IPS DF 6.9 (cell line): ENCODE results near the gene PLTP.
A peak's percentile ranks its signal among the peaks of the same experiment; 100 is the strongest.

ENCODE experiments used
- DNase-seq: peaks from one replicate; pipeline ENCODE4 v3.0.0-alpha.2; 2013; ENCODE audit warnings: low read depth, low spot score
- H3K27ac ChIP-seq: one replicate; pipeline ENCODE4 v1.5.1; 2013; ENCODE audit warnings: low read length, control low read depth
- H3K27me3 ChIP-seq: 2 replicates; pipeline ENCODE4 v1.6.1; 2013; ENCODE audit warnings: mild to moderate bottlenecking, low read length; ENCODE audit not compliant: control insufficient read depth, insufficient read depth
- H3K36me3 ChIP-seq: 2 replicates; pipeline ENCODE4 v1.6.1; 2013; ENCODE audit warnings: low read length; ENCODE audit not compliant: control insufficient read depth, insufficient read depth
- H3K4me1 ChIP-seq: 2 replicates; pipeline ENCODE4 v1.6.1; 2013; ENCODE audit warnings: low read length; ENCODE audit not compliant: control insufficient read depth, insufficient read depth
- H3K4me3 ChIP-seq: 2 replicates; pipeline ENCODE4 v1.5.1; 2013; ENCODE audit warnings: mild to moderate bottlenecking, low read length
- H3K9me3 ChIP-seq: 2 replicates; pipeline ENCODE4 v1.6.1; 2013; ENCODE audit warnings: low read length, inconsistent platforms; ENCODE audit not compliant: control insufficient read depth, insufficient read depth
- WGBS: extraction: QIAGEN DNeasy Blood & Tissue Kit; methylation state at CpG from one replicate; pipeline ENCODE4 v1.1.7; 2013; ENCODE audit warnings: mixed read lengths, missing lambda C conversion rate; ENCODE audit not compliant: insufficient read length, insufficient coverage; 5-methylcytosine and 5-hydroxymethylcytosine counted together

Gene PLTP

DNA sequence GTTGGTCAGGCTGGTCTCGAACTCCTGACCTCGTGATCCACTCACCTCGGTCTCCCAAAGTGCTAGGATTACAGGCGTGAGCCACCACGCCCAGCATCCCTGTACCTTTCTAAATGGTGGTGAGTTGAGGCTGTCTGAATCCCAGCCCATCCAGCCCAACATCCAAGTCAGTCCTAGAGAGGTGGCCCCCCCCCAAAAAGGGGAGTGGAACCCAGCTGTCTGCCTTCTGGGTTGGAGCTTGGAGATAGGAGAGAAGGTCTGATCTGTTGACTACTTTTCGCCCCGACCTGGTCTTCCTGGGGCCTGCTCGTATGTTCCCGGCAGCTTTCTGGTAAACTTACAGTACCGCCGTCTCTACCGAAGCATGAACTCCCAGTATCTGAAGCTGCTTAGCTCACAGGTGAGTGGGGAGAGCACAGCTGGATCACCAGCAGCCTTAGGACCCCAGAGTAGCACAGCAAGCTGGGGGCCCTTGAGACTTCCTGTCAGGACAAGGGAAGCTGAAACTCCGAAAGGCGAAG lies 15.3 kb downstream of the PLTP start:
- Histone ChIP-seq H3K36me3 (peaks cover 10% of the 10 kb centered on the region; the same call in 1 of the 2 replicates), H3K4me1 (no peaks in the 10 kb centered on the region), H3K9me3 (no peaks in the 10 kb centered on the region), H3K27ac (no peak overlapping the region), H3K27me3 (no peaks in the 10 kb centered on the region), H3K4me3 (no peak overlapping the region)
- no peak for DNase-seq
- WGBS, result no CpG with 5 or more reads among the region's 14 CpGs

DNA sequence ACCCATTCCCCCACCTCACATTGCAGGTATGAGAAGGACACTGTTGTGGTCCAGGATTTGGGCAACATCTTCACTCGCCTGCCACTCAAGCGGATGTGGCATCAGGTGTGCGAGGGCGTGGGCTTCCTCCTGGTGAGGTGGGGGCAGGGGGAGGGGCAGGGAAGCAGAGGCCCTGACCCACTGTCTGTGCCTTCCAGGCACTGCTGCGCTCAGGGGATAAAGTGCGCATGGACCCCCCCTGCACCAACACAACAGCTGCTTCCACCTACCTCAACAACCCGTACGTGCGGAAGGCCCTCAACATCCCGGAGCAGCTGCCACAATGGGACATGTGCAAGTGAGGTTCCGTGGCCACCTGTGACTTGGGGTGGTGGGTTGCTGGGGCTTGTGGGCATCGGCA lies 17.2 kb downstream of the PLTP start:
- no CpG with 5 or more reads among the region's 12 CpGs for WGBS
- H3K36me3 ChIP-seq, result peaks cover 7% of the 10 kb centered on the region; the same call in 1 of the 2 replicates

DNA sequence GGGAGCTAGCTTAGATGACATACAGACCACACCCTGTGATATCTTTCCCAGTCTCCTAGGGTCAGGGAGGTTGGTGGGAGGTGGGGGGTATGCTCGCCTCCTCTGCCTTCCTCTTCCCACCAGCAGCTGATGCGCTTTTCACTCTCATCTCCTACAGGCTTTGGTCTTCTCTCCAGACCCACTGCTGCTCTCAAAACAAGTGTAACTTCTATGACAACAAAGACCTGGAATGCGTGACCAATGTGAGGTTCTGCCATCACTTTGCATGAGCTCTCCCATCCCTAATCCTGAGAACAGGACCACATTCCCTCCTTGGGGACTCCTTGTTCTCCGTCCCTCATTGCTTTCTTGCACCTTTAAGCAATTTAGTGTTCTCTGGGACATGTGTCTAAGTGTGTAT lies 18.1 kb downstream of the PLTP start:
- no peak for DNase-seq
- Histone ChIP-seq H3K4me3 (no peak overlapping the region), H3K27me3 (no peaks in the 10 kb centered on the region), H3K4me1 (no peaks in the 10 kb centered on the region), H3K9me3 (no peaks in the 10 kb centered on the region), H3K27ac (no peak overlapping the region), H3K36me3 (peaks cover 4% of the 10 kb centered on the region; the same call in 1 of the 2 replicates)
- no CpG with 5 or more reads among the region's 4 CpGs for WGBS

More for the DNA sequence above, 17.2 kb downstream of the PLTP start:
- no peak for DNase-seq
- Histone ChIP-seq H3K27ac (no peak overlapping the region), H3K9me3 (no peaks in the 10 kb centered on the region), H3K4me3 (no peak overlapping the region), H3K4me1 (no peaks in the 10 kb centered on the region), H3K27me3 (no peaks in the 10 kb centered on the region)

DNA sequence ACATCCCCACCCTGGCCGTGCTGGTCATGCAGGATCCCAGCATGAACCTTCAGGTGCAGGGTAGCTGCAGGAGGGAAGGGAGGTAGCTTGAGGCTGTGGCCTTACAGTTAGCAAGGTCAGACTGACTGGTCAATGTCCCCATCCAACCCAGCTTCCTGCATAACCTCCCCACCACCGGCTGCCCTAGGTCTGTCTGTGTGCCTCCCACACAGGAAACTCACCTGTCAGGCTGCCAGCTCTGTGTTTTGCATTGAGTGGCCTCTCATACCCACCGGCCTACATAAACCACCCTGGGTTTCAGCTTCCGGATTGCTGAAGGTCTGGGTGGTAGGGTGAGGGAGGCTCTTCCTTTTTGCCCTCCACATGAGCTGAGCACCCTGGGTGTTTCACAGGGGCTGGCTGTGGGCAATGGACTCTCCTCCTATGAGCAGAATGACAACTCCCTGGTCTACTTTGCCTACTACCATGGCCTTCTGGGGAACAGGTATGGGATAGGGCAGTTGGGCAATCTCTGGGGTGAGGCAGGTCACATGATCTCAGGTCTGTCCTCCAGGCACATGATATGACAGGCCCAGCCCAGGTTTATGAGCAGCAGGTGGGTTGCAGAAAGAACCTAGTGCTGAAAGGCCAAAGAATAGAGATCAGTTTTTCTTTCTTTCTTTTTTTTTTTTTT lies 19.0 kb downstream of the PLTP start:
- Histone ChIP-seq H3K4me3 (no peak overlapping the region), H3K9me3 (no peaks in the 10 kb centered on the region), H3K27me3 (no peaks in the 10 kb centered on the region), H3K36me3 (0 out of 2 replicates have a peak, but pooled peaks cover 4% of the 10 kb centered on the region), H3K27ac (no peak overlapping the region), H3K4me1 (no peaks in the 10 kb centered on the region)
- no CpG with 5 or more reads among the region's 4 CpGs for WGBS
- no peak for DNase-seq

DNA sequence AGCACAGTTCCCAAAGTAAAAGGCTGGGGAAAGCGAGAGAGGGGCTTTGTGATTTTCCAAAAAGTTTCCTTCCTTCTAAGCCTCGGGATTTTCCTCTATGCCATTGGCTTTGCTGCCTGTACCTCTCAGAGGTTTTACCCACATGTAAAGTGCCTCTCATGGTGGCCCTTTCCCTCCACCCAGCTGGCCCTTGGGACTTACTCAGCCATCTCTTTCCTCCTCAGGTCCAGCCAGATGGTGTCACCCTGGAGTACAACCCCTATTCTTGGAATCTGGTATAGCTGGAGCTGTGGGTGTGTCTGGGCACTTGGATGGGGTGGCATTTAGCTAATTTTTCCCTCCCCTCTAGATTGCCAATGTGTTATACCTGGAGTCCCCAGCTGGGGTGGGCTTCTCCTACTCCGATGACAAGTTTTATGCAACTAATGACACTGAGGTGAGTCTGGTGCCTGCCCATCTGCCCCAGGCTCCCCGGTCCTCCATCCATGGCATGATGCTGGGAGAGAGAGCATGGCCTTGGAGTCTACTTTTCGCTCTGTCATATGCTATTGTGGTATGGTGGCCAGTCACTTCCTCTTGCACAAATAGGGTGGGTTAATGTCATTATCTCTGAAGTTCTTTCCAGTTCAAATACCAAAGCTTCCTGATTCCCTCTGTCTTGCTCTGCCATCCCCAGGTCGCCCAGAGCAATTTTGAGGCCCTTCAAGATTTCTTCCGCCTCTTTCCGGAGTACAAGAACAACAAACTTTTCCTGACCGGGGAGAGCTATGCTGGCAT lies 19.7 kb downstream of the PLTP start:
- Histone ChIP-seq H3K36me3 (0 out of 2 replicates have a peak, but pooled peaks cover 4% of the 10 kb centered on the region), H3K27ac (no peak overlapping the region), H3K27me3 (no peaks in the 10 kb centered on the region), H3K4me1 (no peaks in the 10 kb centered on the region), H3K9me3 (no peaks in the 10 kb centered on the region), H3K4me3 (peak overlapping the region; percentile 66; the same call in 1 of the 2 replicates)
- no CpG with 5 or more reads among the region's 9 CpGs for WGBS
- DNase-seq, result no peak

DNA sequence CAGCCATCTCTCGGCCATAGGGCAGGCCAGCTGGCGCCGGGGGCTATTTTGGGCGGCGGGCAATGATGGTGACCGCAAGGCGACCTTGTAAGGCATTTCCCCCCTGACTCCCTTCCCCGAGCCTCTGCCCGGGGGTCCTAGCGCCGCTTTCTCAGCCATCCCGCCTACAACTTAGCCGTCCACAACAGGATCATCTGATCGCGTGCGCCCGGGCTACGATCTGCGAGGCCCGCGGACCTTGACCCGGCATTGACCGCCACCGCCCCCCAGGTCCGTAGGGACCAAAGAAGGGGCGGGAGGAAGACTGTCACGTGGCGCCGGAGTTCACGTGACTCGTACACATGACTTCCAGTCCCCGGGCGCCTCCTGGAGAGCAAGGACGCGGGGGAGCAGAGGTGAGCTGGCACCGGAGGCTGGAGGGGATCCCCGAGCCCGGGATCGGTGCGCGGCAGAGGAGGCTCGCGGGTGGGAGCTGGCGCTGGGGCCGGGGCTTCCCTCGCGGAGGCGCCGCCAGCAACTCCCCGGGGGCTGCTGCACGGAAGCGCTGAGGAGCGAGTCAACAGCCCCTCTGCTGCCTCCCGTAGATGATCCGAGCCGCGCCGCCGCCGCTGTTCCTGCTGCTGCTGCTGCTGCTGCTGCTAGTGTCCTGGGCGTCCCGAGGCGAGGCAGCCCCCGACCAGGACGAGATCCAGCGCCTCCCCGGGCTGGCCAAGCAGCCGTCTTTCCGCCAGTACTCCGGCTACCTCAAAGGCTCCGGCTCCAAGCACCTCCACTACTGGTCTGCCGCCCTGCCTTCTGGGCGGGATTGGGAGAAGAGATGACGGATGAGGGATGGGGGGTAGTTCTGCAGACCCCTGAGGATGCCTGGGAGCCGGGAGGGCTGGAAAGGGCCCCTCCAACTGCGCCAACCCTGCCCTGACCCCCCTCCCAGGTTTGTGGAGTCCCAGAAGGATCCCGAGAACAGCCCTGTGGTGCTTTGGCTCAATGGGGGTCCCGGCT lies 20.7 kb downstream of the PLTP start, which contains the start of the genes CTSA and NEURL2:
Gene CTSA, plus strand, starts transcription at position 351 of the 999 bp plus-strand sequence. Its CDS starts 234 bp downstream, at position 585.
Gene NEURL2, minus strand, starts transcription at position 224 of the 999 bp plus-strand sequence. Its CDS starts 217 bp downstream, at position 7.
- Histone ChIP-seq H3K27me3 (no peaks in the 10 kb centered on the region), H3K4me1 (no peaks in the 10 kb centered on the region), H3K27ac (no peak within 1 kb of the TSS), H3K36me3 (0 out of 2 replicates have a peak, but pooled peaks cover 4% of the 10 kb centered on the region), H3K9me3 (no peaks in the 10 kb centered on the region), H3K4me3 (peak within 1 kb of the TSS; percentile 66; the same call in 1 of the 2 replicates)
- no CpG with 5 or more reads among the region's 78 CpGs for WGBS
- peak; percentile 83 for DNase-seq

DNA sequence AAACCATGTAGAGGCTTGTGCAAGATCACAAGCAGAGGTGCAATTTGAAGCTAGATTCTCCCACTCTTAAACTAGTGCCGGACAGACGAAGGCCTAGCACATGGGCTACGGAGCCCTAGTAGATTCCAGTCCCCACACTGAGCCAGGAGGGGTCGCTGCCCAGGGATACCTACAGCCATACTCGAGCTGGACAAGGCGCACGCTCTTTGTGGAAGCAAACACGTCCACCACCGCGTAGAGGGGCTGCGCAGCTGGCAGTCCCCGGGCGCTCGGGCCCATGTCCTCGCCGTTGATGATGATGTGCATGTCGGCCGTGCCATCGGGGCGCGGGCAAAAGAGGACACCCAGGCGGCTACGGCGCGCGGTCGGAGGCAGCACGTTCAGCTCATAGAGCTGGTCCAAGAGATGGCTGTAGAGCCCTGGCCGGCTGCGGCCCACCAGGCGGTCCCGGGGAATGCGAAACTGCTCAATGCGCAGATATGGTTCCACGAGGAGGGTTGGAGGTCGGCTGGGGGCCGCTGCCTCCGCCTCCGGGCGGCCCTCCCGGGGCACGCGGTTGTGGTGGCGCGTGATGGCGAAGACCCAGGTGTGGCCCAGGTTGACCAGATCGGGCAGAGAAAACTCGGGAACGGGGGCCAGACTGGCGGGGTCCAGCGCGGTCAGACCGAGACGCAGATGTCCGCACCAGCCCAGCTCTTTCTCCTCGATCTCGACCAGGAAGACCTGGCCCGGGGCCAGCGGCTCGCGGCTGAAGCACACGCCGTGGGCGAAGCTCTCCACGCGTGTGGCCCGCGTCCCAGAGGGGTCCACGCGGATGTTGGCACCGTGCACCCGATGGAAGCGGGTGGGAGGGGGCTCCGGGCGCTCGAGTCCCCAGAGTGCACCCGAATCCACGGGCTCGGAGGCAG lies 21.6 kb downstream of the PLTP start:
- Histone ChIP-seq H3K4me1 (no peaks in the 10 kb centered on the region), H3K36me3 (0 out of 2 replicates have a peak, but pooled peaks cover 4% of the 10 kb centered on the region), H3K4me3 (peak overlapping the region; percentile 66; the same call in 1 of the 2 replicates), H3K9me3 (no peaks in the 10 kb centered on the region), H3K27me3 (no peaks in the 10 kb centered on the region), H3K27ac (no peak overlapping the region)
- no CpG with 5 or more reads among the region's 79 CpGs for WGBS
- DNase-seq, result peak; percentile 80

DNA sequence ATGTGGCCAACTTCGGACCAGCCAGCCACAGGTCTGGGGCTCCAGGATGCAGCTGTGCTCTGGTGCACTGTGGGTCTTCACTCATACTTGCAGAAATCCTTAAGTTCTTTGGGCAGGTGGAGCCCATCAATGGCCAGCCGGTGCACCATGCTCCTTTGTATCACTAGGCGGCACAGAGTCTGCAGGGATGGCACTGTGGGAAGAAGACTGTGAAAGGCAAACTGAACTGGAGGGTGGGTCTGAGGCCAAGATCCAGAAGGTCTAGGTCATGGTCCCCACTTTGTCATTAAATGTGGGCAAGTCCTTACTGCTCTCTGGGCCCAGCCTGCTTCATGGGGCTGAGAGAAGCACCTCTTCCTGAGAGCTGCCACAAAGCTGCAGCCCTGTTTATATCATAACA lies 23.3 kb downstream of the PLTP start:
- no CpG with 5 or more reads among the region's 3 CpGs for WGBS
- Histone ChIP-seq H3K9me3 (no peaks in the 10 kb centered on the region), H3K27ac (no peak overlapping the region), H3K4me1 (no peaks in the 10 kb centered on the region), H3K27me3 (no peaks in the 10 kb centered on the region), H3K36me3 (peaks cover 4% of the 10 kb centered on the region), H3K4me3 (no peak overlapping the region)
- DNase-seq, result no peak

DNA sequence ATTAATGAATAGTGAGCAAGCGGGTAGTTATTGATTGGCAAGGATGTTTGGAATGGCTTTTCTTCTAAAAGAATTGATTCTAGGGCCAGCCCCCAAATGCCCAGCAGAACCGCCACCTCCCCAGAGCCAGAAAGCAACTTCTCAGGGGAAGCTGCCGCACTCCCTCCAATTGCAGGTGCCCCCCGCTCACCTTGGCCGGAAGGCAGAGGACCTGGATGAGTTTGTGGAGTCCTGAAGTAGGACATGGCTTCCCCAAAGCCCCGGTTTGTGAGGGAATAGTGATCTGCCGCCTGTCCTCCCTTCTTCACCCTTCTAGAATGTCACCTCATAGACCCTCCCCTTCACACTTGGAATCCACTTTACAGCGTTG lies 24.6 kb downstream of the PLTP start, which contains the start of gene SPATA25:
Gene SPATA25, minus strand, starts transcription at position 277 of the 370 bp plus-strand sequence. Its CDS starts 32 bp downstream, at position 245.
- no peaks in the 10 kb centered on the region for H3K9me3 ChIP-seq
- WGBS, result 100% methylated on average over 1 of the region's 8 CpGs
- H3K4me1 ChIP-seq, result no peaks in the 10 kb centered on the region
- H3K27ac ChIP-seq, result no peak within 1 kb of the TSS
- DNase-seq, result no peak
- peaks cover 10% of the 10 kb centered on the region for H3K36me3 ChIP-seq
- H3K27me3 ChIP-seq, result no peaks in the 10 kb centered on the region
- no peak within 1 kb of the TSS for H3K4me3 ChIP-seq
